Measurements from ENCODE around the gene SIPA1L2. TPM values are rescaled to one million over a fixed set of nuclear protein-coding genes. Genes with fewer than 3 reads are reported as not detected.

The SIPA1L2 gene
- total and polyA plus RNA-seq, 2 experiments from 2014 or later, result 4.1 to 17.0 TPM

DNA sequence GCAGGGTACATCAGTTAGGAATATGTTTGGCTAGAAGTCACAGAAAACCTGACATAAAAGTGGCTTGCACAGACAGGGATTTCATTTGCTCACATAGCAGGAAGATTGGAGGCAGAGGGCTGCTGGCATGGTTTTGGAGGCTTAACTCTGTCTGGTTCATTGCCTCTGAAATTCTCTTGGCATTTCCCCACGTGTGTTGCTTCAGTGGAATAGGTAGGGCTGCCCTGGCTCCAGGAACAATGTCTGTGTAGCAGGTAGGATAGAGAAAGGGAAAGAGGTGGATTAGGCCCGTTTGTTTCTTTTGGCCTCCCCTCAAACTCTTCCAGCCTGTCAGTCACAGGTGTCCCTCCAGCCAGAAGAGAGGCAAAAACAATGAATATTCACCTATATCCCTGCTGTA, 20.5 kb upstream of the SIPA1L2 start (continued):
- TF ChIP-seq, protein P1, sequence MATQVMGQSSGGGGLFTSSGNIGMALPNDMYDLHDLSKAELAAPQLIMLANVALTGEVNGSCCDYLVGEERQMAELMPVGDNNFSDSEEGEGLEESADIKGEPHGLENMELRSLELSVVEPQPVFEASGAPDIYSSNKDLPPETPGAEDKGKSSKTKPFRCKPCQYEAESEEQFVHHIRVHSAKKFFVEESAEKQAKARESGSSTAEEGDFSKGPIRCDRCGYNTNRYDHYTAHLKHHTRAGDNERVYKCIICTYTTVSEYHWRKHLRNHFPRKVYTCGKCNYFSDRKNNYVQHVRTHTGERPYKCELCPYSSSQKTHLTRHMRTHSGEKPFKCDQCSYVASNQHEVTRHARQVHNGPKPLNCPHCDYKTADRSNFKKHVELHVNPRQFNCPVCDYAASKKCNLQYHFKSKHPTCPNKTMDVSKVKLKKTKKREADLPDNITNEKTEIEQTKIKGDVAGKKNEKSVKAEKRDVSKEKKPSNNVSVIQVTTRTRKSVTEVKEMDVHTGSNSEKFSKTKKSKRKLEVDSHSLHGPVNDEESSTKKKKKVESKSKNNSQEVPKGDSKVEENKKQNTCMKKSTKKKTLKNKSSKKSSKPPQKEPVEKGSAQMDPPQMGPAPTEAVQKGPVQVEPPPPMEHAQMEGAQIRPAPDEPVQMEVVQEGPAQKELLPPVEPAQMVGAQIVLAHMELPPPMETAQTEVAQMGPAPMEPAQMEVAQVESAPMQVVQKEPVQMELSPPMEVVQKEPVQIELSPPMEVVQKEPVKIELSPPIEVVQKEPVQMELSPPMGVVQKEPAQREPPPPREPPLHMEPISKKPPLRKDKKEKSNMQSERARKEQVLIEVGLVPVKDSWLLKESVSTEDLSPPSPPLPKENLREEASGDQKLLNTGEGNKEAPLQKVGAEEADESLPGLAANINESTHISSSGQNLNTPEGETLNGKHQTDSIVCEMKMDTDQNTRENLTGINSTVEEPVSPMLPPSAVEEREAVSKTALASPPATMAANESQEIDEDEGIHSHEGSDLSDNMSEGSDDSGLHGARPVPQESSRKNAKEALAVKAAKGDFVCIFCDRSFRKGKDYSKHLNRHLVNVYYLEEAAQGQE (IDR thresholded peaks at IDR 0.05; ENCODE audit: unreplicated experiment), result no peak
- TF ChIP-seq JUNB (IDR thresholded peaks at IDR 0.05; ENCODE audit: unreplicated experiment), result no peak
- no peak for TF ChIP-seq CTCF (conservative IDR thresholded peaks at IDR 0.05; ENCODE audit: low read depth in 2 of 2)
- TF ChIP-seq NANOG (IDR thresholded peaks at IDR 0.05; ENCODE audit: borderline replicate concordance), result no peak
- TF ChIP-seq STAT1 (IDR thresholded peaks at IDR 0.05; ENCODE audit: unreplicated experiment), result no peak
- TF ChIP-seq EZH2 (IDR thresholded peaks at IDR 0.05; ENCODE audit: low read depth, unreplicated experiment), result no peak

- H3K79me2 ChIP-seq (replicated peaks; ENCODE audit: insufficient read depth), result no peaks in the 10 kb centered on the region
- Mint-ChIP-seq H3K9me3 (no peaks in the 10 kb centered on the region; the same call in 2 of the 3 replicates), H3K4me3 (no peak overlapping the region), H3K27ac (no peak overlapping the region), H3K27me3 (ENCODE audit: insufficient read depth, low read depth, poor library complexity) (peaks cover 2% of the 10 kb centered on the region), H3K36me3 (ENCODE audit: low read depth) (no peaks in the 10 kb centered on the region), H3K4me1 (no peaks in the 10 kb centered on the region)
- H3K4me2 ChIP-seq, result no peak overlapping the region
- H3K27ac ChIP-seq (ENCODE audit: low read depth), result no peak overlapping the region
- no peaks in the 10 kb centered on the region; the same call in 1 of the 2 replicates for H3K9me2 ChIP-seq (ENCODE audit: insufficient read depth)
- H4K20me1 ChIP-seq (replicated peaks; ENCODE audit: insufficient read depth), result no peaks in the 10 kb centered on the region
- no peak overlapping the region for H2AFZ ChIP-seq
- no peaks in the 10 kb centered on the region for H3K27me3 ChIP-seq (ENCODE audit: insufficient read depth)
- no peaks in the 10 kb centered on the region for H3K4me1 ChIP-seq (ENCODE audit: insufficient read depth)
- DNase-seq (ENCODE audit: low spot score), result no peak
- no peak for ATAC-seq
- no peak overlapping the region for H3K4me3 ChIP-seq
- no peaks in the 10 kb centered on the region for H3F3A ChIP-seq (replicated peaks; ENCODE audit: low read depth)
- no peaks in the 10 kb centered on the region for H3K36me3 ChIP-seq (ENCODE audit: insufficient read depth)
- TF ChIP-seq CTCF (conservative IDR thresholded peaks at IDR 0.05; ENCODE audit: low read depth in 2 of 2), result no peak
- TF ChIP-seq, protein P1 (IDR thresholded peaks at IDR 0.05; ENCODE audit: unreplicated experiment), result no peak
- no peak for TF ChIP-seq EZH2 (IDR thresholded peaks at IDR 0.05; ENCODE audit: low read depth, unreplicated experiment)
- no peak for TF ChIP-seq NANOG (IDR thresholded peaks at IDR 0.05; ENCODE audit: borderline replicate concordance)
Observed at GRCh38 chr1:232648316-232648715, 18.4 kb upstream of the SIPA1L2 start.

All from GM23338 (cell line).